GM21737 (cell line): ENCODE measurements around the gene ATP8B2.
"Not testable (repeated sequence)": the region's sequence is repeated elsewhere in the genome, so short reads cannot be mapped to it uniquely, and the experiment has no call there.

Experiments
- ATAC-seq: cut with Tn5 transposase; IDR thresholded peaks from one replicate; pipeline ENCODE4 v1.9.1; 2021; ENCODE audit warnings: mild to moderate bottlenecking, moderate library complexity; ENCODE audit not compliant: unreplicated experiment

The ATP8B2 gene

DNA sequence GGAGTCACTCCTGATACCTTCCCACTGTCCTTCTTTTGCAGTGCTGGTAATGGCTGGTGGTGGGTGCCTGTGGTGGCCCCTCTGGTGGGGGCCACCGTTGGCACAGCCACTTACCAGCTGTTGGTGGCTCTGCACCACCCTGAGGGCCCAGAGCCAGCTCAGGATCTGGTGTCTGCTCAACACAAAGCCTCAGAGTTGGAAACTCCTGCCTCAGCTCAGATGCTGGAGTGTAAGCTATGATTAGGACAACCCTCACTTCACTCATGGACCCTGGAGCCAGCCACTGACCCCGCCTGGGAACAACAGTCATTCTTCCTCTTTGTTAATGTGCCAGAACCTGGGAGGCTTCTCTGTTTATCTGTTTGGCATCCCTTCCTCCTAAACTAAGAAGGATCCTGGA, 1.1 kb upstream of the ATP8B2 start:
- ATAC-seq: no peak

DNA sequence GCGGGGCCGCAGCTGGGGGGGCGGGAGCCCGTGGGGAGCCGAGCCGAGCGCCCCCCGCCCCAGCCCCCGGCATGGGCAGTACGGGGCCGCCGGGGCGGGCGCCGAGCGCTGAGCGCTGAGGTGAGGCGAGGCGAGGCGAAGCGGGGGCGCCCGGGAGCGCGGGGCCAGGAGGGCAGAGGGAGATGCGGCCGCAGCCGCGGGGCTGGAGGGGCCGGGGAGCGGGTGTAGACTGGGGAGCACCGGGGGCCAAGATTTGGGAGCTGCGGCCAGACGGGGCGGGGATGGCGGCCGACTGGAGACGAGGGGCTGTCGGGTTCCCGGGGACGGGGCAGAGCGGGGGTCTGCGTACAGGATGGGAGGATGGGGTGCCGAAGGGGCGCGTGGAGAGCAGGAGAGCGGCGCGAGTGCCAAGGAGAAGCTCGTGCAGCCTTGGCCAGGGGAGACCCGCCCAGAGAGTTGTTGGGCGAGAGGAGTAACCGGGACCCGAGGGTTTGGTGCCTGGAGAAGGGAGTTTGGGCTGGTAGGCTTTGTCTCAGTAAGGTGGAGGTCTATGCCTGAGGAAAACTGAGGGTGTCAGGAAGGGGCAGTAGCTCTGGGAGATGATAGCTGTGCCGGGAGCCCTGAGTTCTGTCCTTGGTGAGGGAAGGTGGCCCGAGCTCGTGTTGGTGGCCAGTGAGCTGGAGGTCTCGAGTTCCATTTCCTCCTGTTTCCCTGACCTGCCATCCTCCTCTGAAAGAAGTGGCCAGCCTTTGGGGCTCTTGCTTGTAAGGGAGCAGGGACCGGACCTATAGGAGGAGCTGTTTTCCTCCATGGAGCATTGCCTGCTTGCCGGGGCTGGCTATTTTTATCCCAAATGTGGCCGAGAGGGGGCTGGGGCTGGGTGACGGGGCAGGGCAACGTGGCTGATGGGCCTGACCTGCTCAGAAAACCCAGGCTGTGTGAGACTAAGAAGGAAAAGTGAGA, 539 bp downstream of the ATP8B2 start:
- ATAC-seq: no peak

DNA sequence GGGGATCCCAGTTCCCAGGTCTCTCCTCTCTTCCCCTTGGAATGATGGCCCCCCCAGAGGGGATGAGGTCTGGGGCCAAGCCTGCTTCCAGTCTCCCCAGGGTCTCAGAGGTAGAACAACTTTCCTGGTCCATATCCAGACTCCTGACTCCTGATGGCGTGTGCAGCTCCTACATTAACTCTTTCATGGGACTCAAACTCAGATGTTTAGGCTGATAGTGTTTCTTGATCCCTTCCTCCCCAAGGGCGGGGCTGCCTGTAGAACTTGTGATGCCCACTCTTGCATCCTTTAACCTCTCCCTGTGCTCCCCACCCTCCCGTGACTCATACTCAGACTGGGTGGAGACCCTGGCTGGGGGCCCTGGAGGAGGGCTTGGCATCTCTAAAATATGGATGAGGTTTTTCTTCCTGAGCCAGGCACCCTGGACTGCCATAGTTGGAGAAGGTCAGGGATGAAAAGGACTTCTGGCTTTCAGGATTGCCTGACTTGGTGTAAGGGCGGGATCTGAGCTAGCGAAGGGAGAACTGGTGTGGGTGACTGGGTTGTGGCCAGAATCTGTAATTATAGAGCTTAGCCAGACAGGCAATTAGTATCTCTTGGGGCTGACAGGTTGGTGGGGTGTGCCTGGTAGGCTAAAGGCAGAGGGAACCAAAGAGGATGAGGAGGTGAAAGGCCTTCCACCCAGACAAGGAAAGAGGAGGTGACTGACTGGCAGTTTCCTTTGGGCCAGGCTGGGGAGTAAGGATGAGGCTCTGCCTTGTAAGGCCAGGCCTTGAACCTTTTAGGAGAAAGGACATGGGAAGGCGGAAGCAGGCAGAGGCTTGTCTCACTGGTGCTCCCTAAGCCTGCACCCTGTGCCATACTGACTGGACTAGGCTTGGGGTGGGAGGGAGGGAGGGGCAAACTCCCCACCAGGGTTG, 1.5 kb downstream of the ATP8B2 start:
- no peak for ATAC-seq

DNA sequence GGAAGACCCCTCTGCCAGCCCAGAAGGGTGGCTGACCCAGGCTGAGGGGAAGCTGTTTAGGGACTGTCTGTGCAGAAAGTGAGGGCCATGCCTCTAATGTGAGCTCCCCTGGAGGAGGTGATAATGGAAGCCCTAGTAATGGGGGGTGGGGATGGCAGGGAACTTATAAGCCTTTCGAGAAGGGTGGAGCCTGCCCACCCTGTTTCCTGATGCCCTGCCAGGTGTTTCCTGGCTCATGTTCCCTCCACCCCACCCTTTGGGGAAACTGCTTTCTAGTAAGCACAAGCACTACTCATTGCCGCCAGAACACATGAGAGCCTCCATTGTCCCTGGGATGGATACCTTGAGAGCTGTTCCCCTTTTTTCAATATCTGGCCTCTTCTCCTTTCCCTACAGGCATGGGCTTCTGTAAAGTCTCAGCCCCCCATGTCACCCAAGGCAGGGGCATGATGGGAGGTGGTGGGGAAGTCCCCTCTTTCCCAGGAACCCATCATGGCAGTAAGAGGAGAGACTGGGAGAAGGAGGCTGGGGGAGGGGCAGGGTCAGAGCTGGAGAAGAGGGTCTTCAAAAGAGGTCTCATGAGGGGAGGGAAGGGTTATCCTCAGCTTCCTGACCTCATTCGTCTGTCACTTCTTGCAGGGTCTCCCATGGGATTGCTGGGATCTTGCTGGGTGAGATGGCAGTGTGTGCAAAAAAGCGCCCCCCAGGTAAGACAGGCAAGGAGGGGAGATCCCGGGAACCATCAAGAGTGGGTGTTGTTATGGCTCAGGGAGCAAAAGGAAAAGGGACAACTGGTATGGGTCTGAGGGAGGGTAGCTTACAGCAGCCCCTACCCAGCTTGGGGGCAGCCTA, 2.4 kb downstream of the ATP8B2 start:
- ATAC-seq: no peak

DNA sequence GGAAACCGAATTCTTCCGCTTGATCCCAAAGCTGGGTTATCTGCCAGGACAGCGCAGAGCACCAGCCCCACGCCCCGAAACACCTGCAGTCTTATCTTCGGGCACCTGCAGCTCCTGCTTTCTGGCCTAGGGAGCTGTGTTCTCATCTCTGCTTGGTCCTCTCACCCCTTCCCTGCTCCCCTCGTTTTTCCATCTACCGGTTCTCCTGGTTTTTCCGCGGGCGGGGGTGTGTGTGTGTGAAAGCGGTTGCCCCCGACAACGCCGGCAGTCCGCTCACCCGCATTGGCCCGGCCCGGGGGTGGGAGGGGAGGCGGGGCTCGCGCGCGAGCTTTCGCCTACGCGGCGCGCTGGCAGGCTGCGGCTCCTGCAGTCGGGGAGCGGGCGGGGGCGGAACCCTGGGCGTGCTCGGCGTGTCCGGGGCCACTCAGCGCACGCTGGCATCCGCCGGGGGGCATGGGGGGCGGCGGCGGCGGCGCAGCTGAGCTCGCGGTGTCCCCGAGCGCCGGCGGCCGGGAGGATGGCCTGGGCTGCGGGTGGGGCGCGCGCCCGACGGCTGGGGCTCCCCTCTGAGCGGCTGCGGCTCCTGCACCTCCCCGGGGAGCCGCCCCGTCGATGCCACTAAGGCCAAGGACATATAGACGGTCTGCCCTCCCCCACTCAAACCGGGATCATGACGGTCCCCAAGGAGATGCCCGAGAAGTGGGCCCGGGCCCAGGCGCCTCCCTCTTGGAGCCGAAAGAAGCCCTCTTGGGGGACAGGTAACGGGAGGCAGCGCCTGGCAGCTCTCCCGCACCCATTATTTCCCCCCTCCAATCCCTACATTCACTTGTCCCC, 3.2 kb downstream of the ATP8B2 start:
- ATAC-seq: no peak

DNA sequence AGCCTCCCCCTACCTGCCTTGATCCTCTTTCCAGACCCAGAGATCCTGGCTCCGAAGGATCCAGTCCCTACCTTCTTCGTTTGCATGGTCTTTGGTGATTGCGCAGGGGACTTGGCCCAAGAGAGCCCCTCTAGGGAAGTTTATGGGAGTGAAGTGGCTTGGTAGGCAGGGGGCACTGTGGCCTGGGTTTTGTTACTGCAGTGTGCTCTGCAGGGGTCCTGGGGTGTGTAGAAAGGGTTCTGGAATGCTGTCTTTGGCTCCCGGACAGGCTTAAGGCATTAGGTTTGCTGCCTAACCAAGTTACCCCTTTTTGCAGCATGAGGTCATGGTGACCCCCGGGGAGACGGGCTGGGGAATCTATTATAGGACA, 3.8 kb downstream of the ATP8B2 start:
- no peak for ATAC-seq

DNA sequence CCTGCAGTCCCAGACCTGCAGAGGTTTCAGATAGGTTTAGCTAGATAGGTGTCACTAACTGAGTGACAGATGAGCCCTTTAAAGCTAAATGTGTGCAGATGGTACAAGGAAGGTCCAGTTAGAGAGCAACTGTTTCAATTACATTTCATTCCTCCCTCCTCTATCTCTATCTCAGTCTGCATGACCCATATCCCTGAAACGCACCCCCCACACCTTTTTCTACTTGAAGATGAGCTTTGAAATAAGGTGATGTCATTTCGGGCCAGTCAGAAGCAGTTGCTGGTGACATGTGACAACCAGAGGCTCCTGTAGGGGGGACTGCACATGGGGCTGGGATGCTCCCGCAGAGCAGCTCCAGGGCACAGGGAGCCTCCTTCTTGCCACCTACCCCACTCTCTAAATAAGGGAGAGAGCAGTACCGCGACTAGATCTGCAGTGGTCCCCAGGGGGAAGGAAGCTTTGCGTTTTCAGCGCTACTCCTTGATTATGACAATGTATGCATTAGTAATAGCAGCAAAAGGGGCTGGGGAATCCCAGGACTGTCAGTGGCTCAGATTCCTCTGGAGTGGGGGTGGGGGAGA, 4.3 kb downstream of the ATP8B2 start:
- ATAC-seq: no peak

DNA sequence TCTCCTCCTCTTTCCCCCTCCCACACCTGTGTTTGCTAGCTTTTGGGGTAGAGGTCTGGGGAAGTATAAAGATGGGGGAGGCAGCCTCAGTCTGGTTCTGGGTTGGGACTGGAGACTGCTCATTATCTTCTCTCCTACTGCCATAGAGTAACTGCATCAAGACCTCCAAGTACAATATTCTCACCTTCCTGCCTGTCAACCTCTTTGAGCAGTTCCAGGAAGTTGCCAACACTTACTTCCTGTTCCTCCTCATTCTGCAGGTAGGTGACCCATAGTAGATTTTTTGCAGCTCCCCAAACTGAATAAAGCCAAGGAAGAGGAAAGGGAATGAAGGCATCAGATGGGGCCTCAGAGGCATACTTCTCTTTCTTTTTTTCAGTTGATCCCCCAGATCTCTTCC, 5.3 kb downstream of the ATP8B2 start:
- no peak for ATAC-seq

DNA sequence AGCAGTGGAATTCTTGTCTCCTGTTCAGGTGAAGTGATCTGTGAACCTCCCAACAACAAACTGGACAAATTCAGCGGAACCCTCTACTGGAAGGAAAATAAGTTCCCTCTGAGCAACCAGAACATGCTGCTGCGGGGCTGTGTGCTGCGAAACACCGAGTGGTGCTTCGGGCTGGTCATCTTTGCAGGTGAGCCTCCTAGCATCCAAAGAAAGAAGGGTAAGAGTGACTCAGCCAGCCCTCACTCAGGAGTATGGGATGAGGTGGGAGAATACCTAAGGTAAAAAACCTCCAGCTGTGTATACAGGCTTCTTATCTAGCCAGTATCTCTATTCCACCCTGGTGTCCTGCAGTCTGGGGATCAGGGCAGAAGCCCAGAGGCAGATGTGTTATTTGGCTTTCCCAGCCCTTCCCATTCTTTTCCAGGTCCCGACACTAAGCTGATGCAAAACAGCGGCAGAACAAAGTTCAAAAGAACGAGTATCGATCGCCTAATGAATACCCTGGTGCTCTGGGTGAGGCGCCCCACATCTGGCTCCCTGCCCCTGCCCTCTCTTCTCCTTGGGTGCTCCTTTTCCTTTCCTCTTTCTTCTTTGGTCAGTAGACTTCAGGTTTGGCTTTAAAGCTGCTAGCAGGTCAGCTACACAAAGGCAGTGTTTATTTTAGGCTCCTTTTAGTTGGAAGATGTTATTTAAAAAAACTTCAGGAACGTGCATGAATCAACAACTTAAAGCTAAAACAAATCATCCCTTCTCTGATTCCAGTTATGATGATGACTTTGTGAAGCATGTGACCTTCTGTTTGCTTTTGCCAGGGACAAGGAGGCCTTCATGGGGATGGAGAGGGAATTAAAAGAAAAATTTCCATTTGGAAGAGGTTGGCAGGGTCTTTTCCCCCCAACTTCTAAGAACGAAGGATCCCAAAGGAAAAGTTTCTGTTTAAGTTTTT, 9.0 kb downstream of the ATP8B2 start:
- no peak for ATAC-seq

DNA sequence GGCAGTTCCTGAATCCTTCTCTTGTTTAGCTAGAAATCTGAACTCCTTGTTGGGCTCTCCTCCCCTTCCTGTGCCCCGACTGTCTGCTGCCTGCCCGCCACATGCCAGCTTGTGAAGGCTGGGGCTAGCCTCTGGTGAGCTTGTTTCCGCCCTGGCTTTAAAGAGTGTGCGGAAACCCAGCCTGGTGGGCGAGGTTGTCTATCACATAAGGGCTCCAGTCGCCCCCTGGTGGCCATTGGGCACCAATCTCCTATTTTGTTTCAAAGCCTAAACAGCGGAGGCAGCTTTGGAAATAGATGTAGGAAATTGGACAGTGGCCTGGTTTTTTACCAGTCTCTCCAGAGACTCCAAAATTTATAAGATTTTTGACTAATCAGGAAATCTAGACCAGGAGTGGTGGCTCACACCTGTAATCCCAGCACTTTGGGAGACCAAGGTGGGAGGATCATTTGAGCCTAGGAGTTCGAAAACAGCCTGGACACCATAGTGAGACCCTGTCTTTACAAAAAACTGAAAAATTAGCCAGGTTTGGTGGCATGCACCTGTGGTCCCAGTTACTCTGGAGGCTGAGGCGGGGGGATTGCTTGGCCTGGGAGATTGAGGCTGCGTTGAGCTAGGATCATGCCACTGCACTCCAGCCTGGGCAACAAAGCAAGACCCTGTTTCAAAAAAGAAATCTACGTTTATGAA, 9.8 kb downstream of the ATP8B2 start:
- no peak for ATAC-seq

DNA sequence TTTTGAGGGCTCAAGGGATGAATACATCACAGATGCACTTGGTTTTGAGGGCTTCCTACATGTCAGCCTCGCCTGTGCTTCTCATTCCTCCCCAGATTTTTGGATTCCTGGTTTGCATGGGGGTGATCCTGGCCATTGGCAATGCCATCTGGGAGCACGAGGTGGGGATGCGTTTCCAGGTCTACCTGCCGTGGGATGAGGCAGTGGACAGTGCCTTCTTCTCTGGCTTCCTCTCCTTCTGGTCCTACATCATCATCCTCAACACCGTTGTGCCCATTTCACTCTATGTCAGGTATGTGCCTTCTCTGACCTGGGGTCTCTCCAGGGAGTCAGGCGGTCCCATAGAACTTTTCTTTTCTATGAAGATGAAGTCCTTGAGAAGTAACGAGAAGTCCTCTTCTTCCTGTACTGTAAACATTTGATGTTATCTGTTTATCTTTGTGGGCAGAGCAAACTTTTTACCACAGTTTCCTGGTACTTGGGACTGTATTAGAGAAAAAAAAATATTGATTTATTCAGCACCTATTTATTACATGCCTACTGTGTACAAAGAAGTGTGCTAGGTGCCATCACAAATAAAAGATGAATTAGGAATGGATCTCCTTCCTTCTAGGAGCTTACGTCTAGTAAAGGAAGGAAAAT, 12.0 kb downstream of the ATP8B2 start:
- ATAC-seq: no peak

DNA sequence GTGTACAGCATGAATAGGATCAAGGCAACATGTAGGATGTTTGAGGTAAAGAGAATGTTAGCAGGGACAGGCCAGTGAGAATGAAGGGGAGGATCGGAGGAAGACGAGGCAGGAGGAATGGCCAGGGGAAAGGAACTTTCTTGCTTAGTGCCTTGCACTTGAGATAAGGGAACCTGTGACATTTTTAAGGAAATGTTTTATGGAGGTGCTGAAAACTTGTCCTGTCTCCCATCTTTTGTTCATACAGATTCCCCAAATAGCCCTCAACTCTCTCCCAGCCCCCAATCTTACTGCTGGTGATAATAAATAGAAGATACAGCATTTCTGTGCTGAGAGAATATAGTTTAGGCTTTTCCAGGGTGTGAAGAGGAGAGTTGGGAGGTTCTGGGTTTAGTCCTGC, 13.6 kb downstream of the ATP8B2 start:
- ATAC-seq: no peak

DNA sequence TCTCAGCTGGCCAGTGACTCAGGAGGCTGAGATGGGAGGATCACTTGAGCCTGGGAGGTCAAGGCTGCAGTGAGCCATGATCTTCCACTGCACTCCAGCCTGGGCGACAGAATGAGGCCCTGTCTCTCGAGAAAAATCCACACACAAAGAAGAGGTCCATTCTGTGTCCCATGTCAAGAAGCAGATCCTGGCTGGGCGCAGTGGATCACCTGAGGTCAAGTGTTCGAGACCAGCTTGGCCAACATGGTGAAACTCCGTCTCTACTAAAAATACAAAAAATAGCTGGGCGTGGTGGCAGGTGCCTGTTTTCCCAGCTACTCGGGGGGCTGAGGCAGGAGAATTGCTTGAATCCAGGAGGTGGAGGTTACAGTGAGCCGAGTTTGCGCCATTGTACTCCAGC, 16.0 kb downstream of the ATP8B2 start:
- not testable (repeated sequence) for ATAC-seq

DNA sequence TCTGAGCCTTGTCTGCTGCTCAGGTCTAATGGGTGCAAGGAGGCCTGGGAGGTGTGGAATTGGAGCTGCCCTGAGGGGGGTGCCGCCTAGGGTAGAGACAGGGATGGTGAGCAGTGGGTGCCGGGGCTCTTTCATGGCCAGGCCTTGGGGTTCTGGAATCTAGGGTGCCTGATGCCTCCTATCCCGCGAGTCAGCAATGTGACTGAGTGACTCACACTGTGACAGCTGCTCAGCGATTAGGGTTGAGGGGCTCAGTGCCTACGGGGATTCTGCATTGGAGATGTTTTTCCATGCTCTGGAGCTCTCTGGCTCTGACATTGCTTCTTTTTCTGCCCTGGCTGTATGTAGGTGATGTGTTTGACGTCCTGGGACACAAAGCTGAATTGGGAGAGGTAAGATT, 16.8 kb downstream of the ATP8B2 start:
- no peak for ATAC-seq

DNA sequence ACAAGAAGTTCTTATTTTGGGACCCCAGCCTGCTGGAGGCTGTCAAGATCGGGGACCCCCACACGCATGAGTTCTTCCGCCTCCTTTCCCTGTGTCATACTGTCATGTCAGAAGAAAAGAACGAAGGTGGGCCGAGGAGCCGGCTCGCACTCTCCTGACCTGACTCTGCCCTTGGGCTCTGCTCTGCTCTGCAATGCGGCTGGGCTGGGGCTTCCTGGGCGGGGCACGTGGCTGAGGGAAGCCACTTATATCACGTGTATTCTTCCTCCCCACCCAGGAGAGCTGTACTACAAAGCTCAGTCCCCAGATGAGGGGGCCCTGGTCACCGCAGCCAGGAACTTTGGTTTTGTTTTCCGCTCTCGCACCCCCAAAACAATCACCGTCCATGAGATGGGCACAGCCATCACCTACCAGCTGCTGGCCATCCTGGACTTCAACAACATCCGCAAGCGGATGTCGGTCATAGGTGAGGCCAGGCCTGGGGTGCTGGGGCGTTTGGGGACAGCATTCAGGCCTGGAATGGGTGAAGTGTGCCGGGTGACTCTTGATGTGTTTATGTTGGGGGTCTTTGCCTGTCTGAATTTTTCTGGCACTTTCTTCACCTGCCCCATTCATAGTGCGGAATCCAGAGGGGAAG, 17.6 kb downstream of the ATP8B2 start:
- no peak for ATAC-seq

DNA sequence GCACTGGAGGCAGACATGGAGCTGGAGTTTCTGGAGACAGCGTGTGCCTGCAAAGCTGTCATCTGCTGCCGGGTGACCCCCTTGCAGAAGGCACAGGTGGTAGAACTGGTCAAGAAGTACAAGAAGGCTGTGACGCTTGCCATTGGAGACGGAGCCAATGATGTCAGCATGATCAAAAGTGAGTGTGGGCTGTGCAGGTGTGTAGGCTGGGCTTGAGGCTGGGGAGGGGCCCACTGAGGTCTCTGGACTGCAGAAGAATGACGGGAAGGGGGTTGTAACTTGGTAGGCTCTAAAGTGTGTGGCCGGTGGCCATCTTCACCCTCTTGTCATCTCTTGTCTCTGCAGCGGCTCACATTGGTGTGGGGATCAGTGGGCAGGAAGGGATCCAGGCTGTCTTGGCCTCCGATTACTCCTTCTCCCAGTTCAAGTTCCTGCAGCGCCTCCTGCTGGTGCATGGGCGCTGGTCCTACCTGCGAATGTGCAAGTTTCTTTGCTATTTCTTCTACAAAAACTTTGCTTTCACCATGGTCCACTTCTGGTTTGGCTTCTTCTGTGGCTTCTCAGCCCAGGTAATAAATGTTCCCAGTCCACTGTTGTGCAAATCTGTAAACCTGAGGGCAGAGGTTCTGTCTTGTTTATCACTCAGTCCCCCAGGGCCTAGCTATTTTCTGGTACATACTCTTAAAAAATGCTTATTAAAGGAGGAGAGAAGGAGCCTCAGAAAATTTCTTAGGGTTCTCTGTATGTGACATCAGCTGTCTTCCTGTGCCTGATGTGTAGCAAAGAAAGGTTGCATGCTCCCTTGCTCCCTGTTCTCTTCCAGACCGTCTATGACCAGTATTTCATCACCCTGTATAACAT, 19.9 kb downstream of the ATP8B2 start:
- no peak for ATAC-seq
